Psoas muscle (tissue), 8 donors: ENCODE data around the gene SF3A1. TPM values are rescaled to one million over a fixed set of nuclear protein-coding genes. Genes with fewer than 3 reads are reported as not detected.

Source experiments
- ATAC-seq, 4 donors: fragments of 200-7000 bp; cut with Tn5 transposase; one replicate each; pipeline ENCODE4 v1.9.1; 2020; ENCODE audit warnings: moderate library complexity in 3 of 4, mild to moderate bottlenecking in 2 of 4
- DNase-seq, 2 donors: peaks; one replicate each; pipeline ENCODE4 v3.0.0-alpha.2; 2020
- H3K27ac ChIP-seq: fragments of 200-600 bp; one replicate; pipeline ENCODE4 v1.8.0; 2022
- H3K27me3 ChIP-seq, 3 donors: fragments of 200-600 bp in 1 of 3; one replicate each; pipeline versions ENCODE4 v1.6.1 to v1.8.0; 2013 to 2022; ENCODE audit warnings: low read length in 2 of 3, mild to moderate bottlenecking in 2 of 3, moderate library complexity in 1 of 3; ENCODE audit not compliant: insufficient read depth in 3 of 3
- H3K36me3 ChIP-seq, 2 donors: fragments of 200-600 bp in 1 of 2; one replicate each; pipeline versions ENCODE4 v1.6.1 to v1.8.0; 2013 to 2022; ENCODE audit warnings: low read depth in 1 of 2, mild to moderate bottlenecking in 1 of 2, moderate library complexity in 1 of 2; ENCODE audit not compliant: insufficient read depth in 1 of 2
- H3K4me1 ChIP-seq: fragments of 200-600 bp; one replicate; pipeline ENCODE4 v1.8.0; 2022
- H3K4me3 ChIP-seq: fragments of 200-600 bp; one replicate; pipeline ENCODE4 v1.8.0; 2022; ENCODE audit warnings: mild to moderate bottlenecking
- H3K9me3 ChIP-seq: fragments of 200-600 bp; one replicate; pipeline ENCODE4 v1.8.0; 2022
- CTCF ChIP-seq: fragments of 200-600 bp; IDR thresholded peaks from one replicate; pipeline ENCODE4 v1.8.0; 2022; ENCODE audit warnings: antibody characterized with exemption
- WGBS, 3 donors: extraction: QIAGEN DNeasy Blood & Tissue Kit; methylation state at CpG; one replicate each; pipeline versions ENCODE4 v1.1.6 to v1.1.7; 2013; 5-methylcytosine and 5-hydroxymethylcytosine counted together
- intact Hi-C, 2 donors: fragments of 100-400 bp; cut with DNase I; formaldehyde crosslinking; loops; one replicate each; pipeline versions ENCODE4 v1.11.0 to v1.14.2; 2022
- polyA plus RNA-seq, 3 donors: library from polyadenylated mRNA; stranded (reverse); fragments of 200-250 nt; gene quantifications; one replicate each; pipeline ENCODE4 v1.2.3, GENCODE V29; 2013
- total RNA-seq, 4 donors: library from RNA; stranded (reverse); fragmentation: NEBNext Ultra II Directional in 2 of 4; extraction: Animal tissue kit (Norgen Biotek cat#: 25700) in 2 of 4; gene quantifications; one replicate each; pipeline versions ENCODE4 v1.2.1 to v1.2.4, GENCODE V29; 2021 to 2023
- donor health status: healthy with polysubstance abuse.
- donor health status: DM: no; HTN: no; CAD: no; lungs with moderate emphysema.
- donor health status: Bipolar disorder and iron deficiency.
- donor health status: healthy.
- donor health status: DM: yes; HTN: yes; CAD: no.
- donor health status: DM: no; HTN: no; CAD: no.
- donor health status: DM: no; HTN: no; CAD: no.
- donor health status: DM: yes; HTN: yes; CAD: no.

Gene SF3A1
- total and polyA plus RNA-seq, 7 donors, result 21.6 to 146 (median 107) TPM

- intact Hi-C loops, result no loop called here
- WGBS, 3 donors, result 69 to 79% (median 72%) methylated on average over 7 of the region's 7 CpGs
Observed at GRCh38 chr22:30309951-30310741, 46.5 kb downstream of the SF3A1 start.

DNA sequence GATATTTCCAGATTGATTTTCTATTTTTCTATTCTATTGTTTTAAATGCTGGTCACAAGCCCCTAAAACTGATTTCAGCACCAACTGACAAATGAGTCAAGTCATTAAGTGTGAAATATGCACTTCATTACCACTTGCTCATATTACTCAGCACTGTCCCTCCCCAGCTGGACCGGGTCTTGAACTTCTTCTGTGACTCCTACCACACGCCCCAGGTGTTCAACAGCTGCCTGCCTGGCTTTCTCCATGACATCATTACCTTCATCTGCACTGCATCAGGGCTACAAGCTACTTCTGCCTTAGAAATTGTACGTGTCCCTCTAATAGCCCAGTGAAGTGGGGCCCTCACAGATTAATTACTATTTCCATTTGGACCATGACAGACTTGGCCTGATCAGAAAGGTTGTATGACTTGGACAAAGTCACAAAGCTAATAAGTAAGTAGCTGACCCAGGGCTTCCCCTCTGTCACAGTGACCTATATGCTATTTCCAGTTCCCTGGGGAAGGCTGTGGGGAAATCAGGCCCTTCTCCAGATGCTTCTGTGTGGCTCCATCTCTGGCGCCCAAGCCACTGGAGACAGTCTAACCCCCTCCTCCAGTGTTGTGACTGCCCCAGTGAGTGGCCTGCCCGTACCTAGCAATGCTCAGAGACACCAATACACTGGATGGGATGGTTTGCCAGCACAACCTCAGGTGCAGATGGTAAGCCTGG is 48.0 kb downstream of the SF3A1 start:
- Histone ChIP-seq H3K4me1 (peaks cover 31% of the 10 kb centered on the region), H3K27me3 (no peaks in the 10 kb centered on the region), H3K4me3 (no peak overlapping the region), H3K9me3 (no peaks in the 10 kb centered on the region), H3K36me3 (no peaks in the 10 kb centered on the region), H3K27ac (no peak overlapping the region)
- DNase-seq, result no peak
- 66 to 77% (median 74%) methylated on average over 5 of the region's 5 CpGs for WGBS, 3 donors
- intact Hi-C loops, result no loop called here
- no peak for TF ChIP-seq CTCF
- peak in 1 of 4 donors; percentile 27 for ATAC-seq

More at GRCh38 chr22:30309951-30310741, 46.5 kb downstream of the SF3A1 start:
- no peak for TF ChIP-seq CTCF
- no peaks in the 10 kb centered on the region for H3K9me3 ChIP-seq
- H3K4me1 ChIP-seq, result peaks cover 31% of the 10 kb centered on the region
- DNase-seq (no peak), ATAC-seq (peak in 2 of 4 donors; percentile 36 to 54)
- no peak overlapping the region for H3K27ac ChIP-seq
- no peaks in the 10 kb centered on the region for H3K27me3 ChIP-seq
- no peak overlapping the region for H3K4me3 ChIP-seq
- no peaks in the 10 kb centered on the region for H3K36me3 ChIP-seq

GRCh38 chr22:30308093-30308492 is 48.6 kb downstream of the SF3A1 start:
- H3K4me3 ChIP-seq, result no peak overlapping the region
- no peak for DNase-seq
- intact Hi-C loops, result no loop called here
- H3K27ac ChIP-seq, result no peak overlapping the region
- WGBS, 3 donors, result 76 to 88% (median 85%) methylated on average over 2 of the region's 2 CpGs
- ATAC-seq, result no peak
- H3K27me3 ChIP-seq, result no peaks in the 10 kb centered on the region
- H3K36me3 ChIP-seq, result no peaks in the 10 kb centered on the region
- H3K4me1 ChIP-seq, result peaks cover 31% of the 10 kb centered on the region
- no peaks in the 10 kb centered on the region for H3K9me3 ChIP-seq
- TF ChIP-seq CTCF, result no peak

GRCh38 chr22:30307041-30307574 is 49.6 kb downstream of the SF3A1 start:
- Histone ChIP-seq H3K36me3 (no peaks in the 10 kb centered on the region), H3K4me1 (peaks cover 30% of the 10 kb centered on the region), H3K27ac (no peak overlapping the region), H3K9me3 (no peaks in the 10 kb centered on the region), H3K27me3 (no peaks in the 10 kb centered on the region), H3K4me3 (no peak overlapping the region)
- intact Hi-C loops, result no loop called here
- 75 to 82% (median 77%) methylated on average over 4 of the region's 4 CpGs for WGBS, 3 donors
- TF ChIP-seq CTCF, result no peak
- ATAC-seq (no peak), DNase-seq (no peak)
